Forelimb muscle (tissue), 1 donor: ENCODE results near the gene CAPN7. TPM values are rescaled to one million over a fixed set of nuclear protein-coding genes. Genes with fewer than 3 reads are reported as not detected.

Source experiments
- DNase-seq: peaks from one replicate; pipeline ENCODE4 v3.0.0-alpha.2; 2013; ENCODE audit warnings: low read depth
- polyA plus RNA-seq: library from polyadenylated mRNA; unstranded; fragments of 120-200 nt; gene quantifications from one replicate; pipeline ENCODE4 v1.2.1, GENCODE V29; 2013; ENCODE audit not compliant: insufficient read length

The CAPN7 gene
- polyA plus RNA-seq, 1 donor = 24.9 TPM

DNA sequence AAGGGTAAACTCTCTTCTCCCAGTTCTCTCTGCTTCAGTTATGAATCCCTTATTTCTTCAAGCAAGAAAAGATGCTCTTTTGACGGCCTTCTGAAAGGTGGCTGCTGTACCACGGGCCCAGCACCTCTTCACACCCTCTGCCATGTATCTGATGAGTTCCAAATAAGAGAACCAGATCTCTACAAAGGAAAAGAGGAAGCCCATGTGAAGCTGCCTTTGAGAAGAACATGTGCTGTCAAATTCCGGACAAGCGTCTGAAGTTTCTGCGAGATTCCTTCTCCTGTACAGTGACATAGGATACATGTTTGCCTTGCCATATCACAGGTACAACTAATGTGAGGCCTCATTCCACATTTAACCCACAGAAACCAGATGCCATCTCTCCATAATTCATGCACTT is 67.2 kb downstream of the CAPN7 start:
- DNase-seq = no peak

DNA sequence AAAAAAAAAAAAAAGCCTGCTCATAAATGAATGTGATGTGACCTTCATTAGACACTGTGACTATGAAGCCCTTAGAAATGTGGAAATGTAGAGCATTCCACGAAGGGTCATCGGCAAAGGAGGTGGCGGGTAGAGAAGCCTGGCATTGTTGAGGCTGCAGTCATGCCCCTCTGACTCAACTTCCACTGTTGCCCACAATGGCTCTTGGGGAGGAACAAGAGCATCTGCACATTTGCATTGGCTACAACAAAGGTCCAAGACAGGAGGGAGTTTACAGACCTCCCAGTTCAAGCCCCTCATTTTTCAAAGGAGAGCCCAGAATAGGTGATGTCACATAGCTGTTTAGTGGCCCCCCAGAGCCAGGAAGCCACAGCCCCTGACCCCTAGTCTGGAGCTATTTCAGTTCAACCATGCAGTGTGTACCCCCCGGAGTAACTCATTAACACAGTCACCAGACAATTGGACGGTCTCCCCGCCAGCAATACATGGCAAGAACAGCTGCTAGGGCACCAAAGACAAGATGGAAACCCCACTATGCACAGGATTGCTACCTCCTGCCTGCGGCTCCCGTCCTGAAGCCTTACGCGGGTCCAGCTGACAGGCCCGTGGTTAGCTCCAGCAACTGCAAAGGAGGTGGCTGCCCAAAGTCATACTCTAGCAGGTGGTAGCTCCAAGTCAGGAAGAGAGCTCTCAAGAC is 70.1 kb downstream of the CAPN7 start:
- DNase-seq = no peak

DNA sequence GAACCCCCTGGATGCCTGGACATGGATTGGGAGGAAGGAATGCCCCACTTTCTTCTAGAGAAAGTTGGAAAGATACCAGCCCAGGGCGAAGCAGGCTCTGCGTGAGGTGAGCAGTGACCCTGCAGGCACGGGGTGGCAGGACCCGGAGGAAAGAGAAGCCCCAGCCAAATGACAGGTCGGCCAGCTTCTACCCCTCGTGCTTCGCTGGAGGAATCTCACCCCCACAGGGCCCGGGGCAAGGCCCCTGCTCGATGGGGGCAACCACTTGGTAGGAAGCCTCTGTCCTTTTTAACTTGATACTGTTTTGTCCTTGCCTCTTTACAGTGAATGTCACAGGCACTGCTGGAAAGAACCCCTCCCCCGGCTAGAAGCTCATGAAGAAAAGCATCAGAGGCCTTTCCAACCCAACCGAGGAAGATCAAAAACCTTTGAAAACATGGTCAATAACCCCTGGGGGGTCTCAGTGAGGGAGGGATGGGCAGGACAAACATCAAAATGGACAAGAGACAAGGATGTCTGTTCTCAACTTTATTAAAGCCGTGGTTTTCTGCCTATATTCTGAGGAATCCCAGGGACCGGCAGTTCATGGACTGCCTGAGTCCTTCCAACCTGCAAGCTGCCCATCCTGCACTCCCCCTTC is 71.9 kb downstream of the CAPN7 start:
- DNase-seq = no peak

GRCh38 chr3:15279205-15279604 is 73.2 kb downstream of the CAPN7 start:
- DNase-seq = no peak

DNA sequence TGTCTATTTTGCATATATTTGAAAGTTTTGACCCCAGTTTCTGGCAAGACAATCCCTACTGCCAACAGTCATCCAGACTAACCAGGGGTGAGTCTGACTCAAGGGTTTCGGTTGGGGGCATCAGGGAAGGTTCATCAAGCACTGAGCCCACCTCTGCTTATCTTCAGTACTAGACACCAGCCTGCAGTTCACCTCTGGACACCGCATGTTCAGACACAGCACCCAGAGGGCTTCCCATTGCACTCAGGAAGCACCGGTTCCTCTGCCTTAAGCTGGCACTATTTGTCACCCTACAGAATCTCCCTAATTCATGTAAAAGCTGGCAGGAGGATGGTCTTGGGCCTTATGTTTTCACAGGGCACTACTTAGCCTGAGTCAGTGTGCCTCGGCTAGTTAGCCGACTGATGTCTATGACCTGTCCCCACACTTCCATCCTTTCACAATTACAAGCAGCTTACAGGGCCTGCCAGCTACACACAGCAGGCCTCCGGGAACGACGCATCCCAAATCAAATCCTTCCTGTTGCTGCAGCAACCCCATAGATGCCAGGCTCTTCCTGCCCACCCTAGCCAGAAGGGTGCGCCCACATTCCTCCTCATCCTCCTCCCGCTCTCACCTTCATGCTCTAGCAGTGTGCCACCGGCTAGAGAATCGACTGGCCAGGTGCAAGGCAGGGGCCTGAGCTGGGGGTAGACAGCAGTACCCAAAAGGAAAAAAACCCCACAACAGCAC is 73.8 kb downstream of the CAPN7 start:
- no peak for DNase-seq

DNA sequence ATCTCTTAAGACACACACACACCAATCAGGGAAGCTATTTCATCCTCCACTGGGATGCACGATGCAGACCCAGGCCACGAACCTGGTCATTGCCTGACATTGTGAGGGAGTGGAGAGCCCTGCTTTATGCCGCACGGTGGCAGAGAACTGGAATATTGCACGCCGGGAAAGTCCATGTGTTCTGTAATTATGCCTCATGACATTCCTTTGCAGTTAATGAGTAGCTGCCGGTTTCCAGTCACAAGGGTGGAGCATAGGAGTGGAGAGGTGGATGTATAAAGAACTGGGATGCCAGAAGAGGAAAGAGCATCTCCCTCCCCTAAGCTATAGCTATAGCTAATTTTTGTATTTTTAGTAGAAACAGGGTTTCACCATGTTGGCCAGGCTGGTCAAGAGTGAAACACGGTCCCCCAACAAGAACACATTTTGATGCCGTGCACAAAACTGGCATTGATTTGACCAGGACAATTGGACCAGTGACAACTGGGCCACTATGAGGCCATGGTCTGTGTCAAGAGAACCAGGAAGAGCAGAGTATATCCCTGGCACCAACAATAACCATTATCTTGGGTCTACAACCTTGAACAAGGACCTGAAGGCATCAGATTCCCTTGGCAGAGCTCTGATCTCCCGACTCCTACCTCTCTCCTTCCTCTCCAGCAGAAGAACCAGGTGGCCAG is 74.9 kb downstream of the CAPN7 start:
- no peak for DNase-seq

DNA sequence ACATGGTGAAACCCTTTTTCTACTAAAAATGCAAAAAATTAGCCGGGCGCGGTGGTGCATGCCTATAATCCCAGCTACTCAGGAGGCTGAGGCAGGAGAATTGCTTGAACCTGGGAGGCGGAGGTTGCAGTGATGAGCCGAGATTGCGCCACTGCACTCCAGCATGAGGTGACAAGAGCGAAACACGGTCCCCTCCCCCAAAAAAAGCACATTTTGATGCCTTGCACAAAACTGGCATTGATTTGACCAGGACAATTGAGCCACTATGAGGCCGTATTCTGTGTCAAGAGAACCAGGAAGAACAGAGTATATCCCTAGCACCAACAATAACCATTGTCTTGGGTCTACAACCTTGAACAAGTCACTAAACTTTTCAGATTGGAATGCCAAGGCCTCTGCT is 75.8 kb downstream of the CAPN7 start:
- DNase-seq = no peak

DNA sequence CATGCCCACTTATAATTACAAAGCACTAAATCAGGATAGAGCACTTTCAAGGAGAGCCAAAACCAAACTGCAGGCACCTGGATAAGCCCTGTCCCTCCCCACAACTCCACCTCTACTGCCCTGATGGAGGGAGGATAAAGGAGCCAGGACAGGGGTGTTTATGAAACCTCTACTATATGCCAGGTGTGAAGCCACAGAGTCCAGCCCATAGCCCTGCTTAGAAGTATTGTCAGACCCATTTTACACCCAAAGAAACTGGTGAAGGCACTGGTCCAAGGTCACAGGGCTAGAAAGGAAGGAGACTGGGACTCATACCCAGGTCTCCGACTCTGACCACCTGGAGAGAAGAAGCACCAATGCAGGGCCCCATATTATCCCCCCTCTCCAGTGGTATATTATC is 77.7 kb downstream of the CAPN7 start:
- DNase-seq = no peak

GRCh38 chr3:15284121-15284889 is 78.3 kb downstream of the CAPN7 start:
- no peak for DNase-seq

DNA sequence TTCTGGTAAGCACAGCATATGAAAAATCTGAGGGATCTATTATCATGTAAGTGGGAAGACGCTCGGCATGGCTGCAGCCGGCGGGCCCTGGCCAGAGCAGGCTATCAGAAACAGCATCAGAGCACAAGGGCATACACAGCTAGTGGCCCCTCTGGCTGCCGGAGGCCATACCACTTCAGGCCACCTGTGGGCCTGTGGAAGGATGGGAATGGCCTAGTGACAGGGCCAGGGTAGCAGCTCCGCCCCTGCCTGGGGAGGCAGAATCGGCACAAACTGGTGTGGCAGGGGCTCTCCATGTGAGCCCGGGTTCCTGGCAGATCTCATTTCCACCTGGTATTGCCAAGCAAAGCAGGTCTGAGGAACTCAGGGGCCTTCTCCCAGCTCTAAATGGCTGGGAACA is 80.0 kb downstream of the CAPN7 start:
- no peak for DNase-seq

- no peak for DNase-seq
These were observed 81.7 kb downstream of the CAPN7 start for GRCh38 chr3:15287565-15288330.

GRCh38 chr3:15288331-15289035 is 82.4 kb downstream of the CAPN7 start:
- DNase-seq = no peak

- no peak for DNase-seq
These were observed 83.6 kb downstream of the CAPN7 start for GRCh38 chr3:15289661-15290060.

DNA sequence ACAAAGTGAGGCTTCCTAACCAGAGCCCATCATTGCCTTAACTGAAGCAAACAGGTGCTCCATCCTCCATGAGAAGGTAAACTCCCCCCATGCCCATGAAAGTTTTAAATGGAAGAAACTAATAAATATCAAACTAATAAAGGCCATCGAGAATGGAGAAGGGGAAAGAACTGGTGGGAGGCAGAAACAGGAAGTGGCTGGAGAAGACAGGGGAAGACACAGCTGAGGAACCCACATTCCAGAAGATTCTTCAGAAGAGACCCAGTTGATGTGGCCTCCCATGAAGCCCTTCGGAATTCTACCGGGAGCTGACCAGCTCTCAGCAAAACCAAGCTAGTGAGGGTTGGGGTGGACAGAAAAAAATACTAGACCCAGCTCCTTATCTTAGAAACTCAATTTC is 84.7 kb downstream of the CAPN7 start:
- DNase-seq = no peak

DNA sequence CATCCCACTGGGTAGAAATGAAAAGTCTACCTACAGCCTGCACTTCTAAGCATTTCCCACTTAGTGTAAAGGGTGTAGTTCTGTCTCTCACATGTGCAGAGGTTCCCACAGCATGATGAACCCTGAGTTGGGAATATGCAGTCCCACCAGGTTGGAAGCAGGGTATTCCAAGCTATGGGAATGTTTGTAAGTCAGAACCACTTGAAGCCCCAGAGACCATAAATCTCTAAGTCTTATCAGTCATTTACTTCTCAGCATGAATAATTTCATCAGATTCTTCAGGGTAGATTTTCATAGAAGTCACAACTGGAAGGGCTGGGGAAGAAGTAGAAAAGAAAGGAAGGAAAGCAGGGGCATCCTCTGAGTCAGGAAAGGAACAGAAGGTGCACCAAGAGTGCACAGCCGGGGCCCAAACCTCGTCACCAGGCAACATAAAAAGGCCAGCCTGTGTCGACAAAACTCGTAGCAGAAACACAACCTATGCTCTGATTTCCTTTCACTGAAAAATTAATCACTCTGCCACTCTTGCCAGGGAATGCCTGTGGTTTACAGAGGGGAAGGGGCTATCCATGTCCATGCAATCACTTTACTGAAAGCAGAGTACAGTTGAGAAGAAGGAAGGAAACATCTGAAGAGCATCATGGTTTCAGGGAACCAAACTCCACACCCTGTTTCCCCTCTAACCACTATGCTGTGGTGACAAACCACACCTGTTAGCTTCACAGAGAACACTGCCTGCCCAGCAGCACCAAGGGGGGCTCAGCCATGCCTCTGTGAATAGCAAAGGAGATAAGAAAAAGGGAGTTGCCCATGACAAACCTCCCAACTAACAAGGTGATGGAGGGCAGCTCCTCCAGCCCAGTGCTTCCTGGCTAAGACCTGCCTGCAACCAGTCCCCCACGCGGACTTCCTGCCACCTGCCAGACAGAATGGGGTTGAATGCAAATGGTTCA is 85.8 kb downstream of the CAPN7 start:
- no peak for DNase-seq

GRCh38 chr3:15292765-15293522 is 86.9 kb downstream of the CAPN7 start:
- no peak for DNase-seq

DNA sequence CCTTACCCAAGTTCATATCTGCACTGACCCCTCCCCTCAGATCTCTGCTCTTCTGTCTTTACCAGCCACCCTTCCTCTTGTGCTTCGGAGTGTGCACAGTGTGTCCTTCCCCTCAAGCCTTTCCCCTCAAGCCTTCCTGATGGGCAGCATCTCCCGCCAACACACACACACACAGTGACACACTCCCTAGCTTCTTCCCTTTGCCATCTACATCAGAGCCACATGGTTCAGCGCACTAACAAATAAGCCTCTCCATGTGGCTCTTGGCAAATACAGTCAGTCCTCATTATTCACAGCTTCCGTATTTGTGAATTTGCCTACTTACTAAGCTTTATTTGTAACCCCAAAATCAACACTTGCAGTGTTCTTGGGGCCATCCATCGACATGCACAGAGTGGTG is 88.9 kb downstream of the CAPN7 start:
- no peak for DNase-seq

GRCh38 chr3:15295506-15295905 is 89.5 kb downstream of the CAPN7 start:
- DNase-seq = no peak
